Tibial nerve (tissue), 4 donors: ENCODE results near the gene CFAP20DC. TPM values are rescaled to one million over a fixed set of nuclear protein-coding genes. Genes with fewer than 3 reads are reported as not detected.

Source experiments
- DNase-seq, 2 donors: peaks; one replicate each; pipeline ENCODE4 v3.0.0-alpha.2; 2019; ENCODE audit warnings: low spot score in 2 of 2
- H3K27ac ChIP-seq, 4 donors: fragments of 200-600 bp; sonication (generic) in 3 of 4; one replicate each; pipeline ENCODE4 v1.5.1; 2017 to 2019; ENCODE audit warnings: mild to moderate bottlenecking in 1 of 4
- H3K27me3 ChIP-seq, 2 donors: fragments of 200-600 bp; sonication (generic) in 1 of 2; one replicate each; pipeline versions ENCODE4 v1.5.1 to v1.6.0; 2017 to 2019
- H3K36me3 ChIP-seq, 3 donors: fragments of 200-600 bp; sonication (generic); one replicate each; pipeline ENCODE4 v1.5.1; 2018 to 2019
- H3K4me1 ChIP-seq, 4 donors: fragments of 200-600 bp; sonication (generic) in 3 of 4; one replicate each; pipeline ENCODE4 v1.5.1; 2017 to 2019
- H3K4me3 ChIP-seq, 4 donors: fragments of 200-600 bp; sonication (generic) in 3 of 4; one replicate each; pipeline ENCODE4 v1.5.1; 2017 to 2019; ENCODE audit warnings: mild to moderate bottlenecking in 1 of 4, moderate library complexity in 1 of 4
- H3K9me3 ChIP-seq, 4 donors: fragments of 200-600 bp; sonication (generic) in 3 of 4; one replicate each; pipeline ENCODE4 v1.5.1; 2017 to 2019
- EP300 ChIP-seq, 2 donors: sonication (generic); formaldehyde crosslinking; IDR thresholded peaks; one replicate each; pipeline ENCODE4 v1.6.1; 2017; ENCODE audit warnings: antibody characterized with exemption in 2 of 2, mild to moderate bottlenecking in 1 of 2
- POLR2A ChIP-seq, 2 donors: fragments of 450-650 bp; IDR thresholded peaks; one replicate each; pipeline ENCODE4 v1.6.1; 2017; ENCODE audit warnings: antibody characterized with exemption in 2 of 2, mild to moderate bottlenecking in 2 of 2, moderate library complexity in 2 of 2
- WGBS, 2 donors: methylation state at CpG; one replicate each; pipeline ENCODE4 v1.1.5; 2018; 5-methylcytosine and 5-hydroxymethylcytosine counted together
- total RNA-seq, 4 donors: library from RNA; depleted of rRNA; stranded (reverse); fragments of >200 nt; gene quantifications; one replicate each; pipeline ENCODE4 v1.1.0, GENCODE V29; 2016
- TF ChIP-seq, protein P1 (sequence below), 5 experiments: fragments of 200-600 bp in 3 of 5; fragments of 450-650 bp in 2 of 5; sonication (generic) in 3 of 5; IDR thresholded peaks; one replicate each; pipeline ENCODE4 v1.5.1; 2016 to 2019; ENCODE audit warnings: antibody characterized with exemption in 5 of 5, mild to moderate bottlenecking in 3 of 5, moderate library complexity in 2 of 5

Gene CFAP20DC
- total RNA-seq, 4 donors from 2014 or later = 1.3 to 2.0 (median 1.7) TPM

DNA sequence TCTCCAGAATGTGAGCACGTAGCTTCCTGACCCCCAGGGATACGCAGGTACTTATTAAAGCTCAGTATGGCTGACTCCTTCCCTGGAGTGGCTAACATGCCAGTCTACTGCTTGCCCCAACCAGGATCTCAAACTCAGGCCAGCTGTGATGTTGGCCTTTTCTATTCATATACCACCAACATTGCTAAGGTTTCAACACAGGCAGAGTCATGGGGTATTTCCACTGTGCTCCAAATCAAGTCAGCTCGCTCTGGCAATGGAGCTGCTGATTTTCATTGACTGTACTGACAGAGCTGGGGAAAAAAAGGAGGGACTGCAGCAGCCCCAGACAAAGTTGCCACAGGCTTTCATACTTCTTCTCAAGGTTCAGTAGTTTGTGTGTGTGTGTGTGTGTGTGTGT, 87.0 kb downstream of the CFAP20DC start:
- H3K4me1 ChIP-seq = no peaks in the 10 kb centered on the region
- no peaks in the 10 kb centered on the region for H3K9me3 ChIP-seq
- H3K27me3 ChIP-seq = no peaks in the 10 kb centered on the region
- DNase-seq = no peak
- H3K4me3 ChIP-seq = no peak overlapping the region
- 95 to 96% methylated on average over 3 of the region's 3 CpGs for WGBS, 2 donors
- no peak overlapping the region for H3K27ac ChIP-seq
- TF ChIP-seq, protein P1, sequence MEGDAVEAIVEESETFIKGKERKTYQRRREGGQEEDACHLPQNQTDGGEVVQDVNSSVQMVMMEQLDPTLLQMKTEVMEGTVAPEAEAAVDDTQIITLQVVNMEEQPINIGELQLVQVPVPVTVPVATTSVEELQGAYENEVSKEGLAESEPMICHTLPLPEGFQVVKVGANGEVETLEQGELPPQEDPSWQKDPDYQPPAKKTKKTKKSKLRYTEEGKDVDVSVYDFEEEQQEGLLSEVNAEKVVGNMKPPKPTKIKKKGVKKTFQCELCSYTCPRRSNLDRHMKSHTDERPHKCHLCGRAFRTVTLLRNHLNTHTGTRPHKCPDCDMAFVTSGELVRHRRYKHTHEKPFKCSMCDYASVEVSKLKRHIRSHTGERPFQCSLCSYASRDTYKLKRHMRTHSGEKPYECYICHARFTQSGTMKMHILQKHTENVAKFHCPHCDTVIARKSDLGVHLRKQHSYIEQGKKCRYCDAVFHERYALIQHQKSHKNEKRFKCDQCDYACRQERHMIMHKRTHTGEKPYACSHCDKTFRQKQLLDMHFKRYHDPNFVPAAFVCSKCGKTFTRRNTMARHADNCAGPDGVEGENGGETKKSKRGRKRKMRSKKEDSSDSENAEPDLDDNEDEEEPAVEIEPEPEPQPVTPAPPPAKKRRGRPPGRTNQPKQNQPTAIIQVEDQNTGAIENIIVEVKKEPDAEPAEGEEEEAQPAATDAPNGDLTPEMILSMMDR (IDR thresholded peaks at IDR 0.05) = no peak
- TF ChIP-seq EP300 (IDR thresholded peaks at IDR 0.05) (no peak), POLR2A (IDR thresholded peaks at IDR 0.05) (no peak)
- H3K36me3 ChIP-seq = no peaks in the 10 kb centered on the region

DNA sequence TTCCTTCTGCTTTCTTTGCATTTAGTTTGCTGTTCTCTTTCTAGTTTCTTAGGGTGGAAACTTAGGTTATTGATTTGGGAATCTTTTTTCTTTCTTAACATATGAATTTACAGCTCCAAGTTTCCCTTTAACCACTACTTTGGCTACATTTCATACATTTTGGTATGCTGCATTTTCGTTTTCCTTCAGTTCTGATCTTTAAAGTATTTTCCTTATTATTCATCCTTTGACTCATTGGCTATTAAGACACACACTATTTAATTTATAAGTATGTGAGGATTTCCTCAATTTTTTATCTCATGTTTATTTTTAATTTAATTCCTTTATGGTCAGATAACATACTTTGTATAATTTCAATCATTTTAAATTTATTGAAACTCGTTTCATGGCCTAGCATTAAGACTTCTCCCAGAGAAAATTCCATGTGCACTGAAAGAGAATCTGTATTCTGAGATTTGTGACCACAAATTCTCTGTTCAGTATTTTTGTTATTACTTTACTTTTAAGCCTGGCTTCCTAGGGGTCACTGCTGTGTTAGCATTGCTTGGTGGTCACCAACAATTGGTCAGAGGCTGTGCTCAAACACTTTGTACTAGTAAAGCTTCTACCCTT, 87.7 kb downstream of the CFAP20DC start:
- TF ChIP-seq EP300 (IDR thresholded peaks at IDR 0.05) = no peak
- TF ChIP-seq POLR2A (IDR thresholded peaks at IDR 0.05) = no peak
- TF ChIP-seq, protein P1 (IDR thresholded peaks at IDR 0.05) = no peak
- 71% methylated on average over 2 of the region's 2 CpGs for WGBS, 2 donors
- H3K27ac ChIP-seq = no peak overlapping the region
- H3K36me3 ChIP-seq = no peaks in the 10 kb centered on the region
- no peaks in the 10 kb centered on the region for H3K4me1 ChIP-seq
- H3K27me3 ChIP-seq = no peaks in the 10 kb centered on the region
- no peak overlapping the region for H3K4me3 ChIP-seq
- DNase-seq = no peak
- no peaks in the 10 kb centered on the region for H3K9me3 ChIP-seq

DNA sequence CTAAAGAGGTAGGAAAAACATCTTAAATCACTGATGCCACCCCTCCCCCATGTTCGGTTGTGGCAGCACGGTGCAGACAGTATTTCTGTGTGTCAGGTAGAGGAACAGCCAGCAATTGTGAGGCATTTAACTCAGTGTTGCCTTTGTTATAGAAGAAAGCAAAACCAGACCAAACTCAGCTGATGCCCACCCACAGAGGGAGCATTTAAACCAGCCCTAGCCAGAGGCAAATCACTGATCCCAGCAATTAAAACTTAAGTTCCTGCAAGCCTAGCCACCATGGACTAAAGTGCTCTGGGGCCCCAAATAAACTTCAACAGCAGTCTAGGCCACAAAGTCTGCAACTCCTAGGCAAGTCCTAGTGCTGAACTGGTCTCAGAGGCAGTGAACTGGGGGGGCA, 94.5 kb downstream of the CFAP20DC start:
- H3K36me3 ChIP-seq = no peaks in the 10 kb centered on the region
- no peak for TF ChIP-seq POLR2A (IDR thresholded peaks at IDR 0.05)
- TF ChIP-seq, protein P1 (IDR thresholded peaks at IDR 0.05) = no peak
- H3K4me1 ChIP-seq = no peaks in the 10 kb centered on the region
- H3K27me3 ChIP-seq = no peaks in the 10 kb centered on the region
- DNase-seq = no peak
- no peaks in the 10 kb centered on the region for H3K9me3 ChIP-seq
- H3K4me3 ChIP-seq = no peak overlapping the region
- 11 to 25% methylated on average over 2 of the region's 2 CpGs for WGBS, 2 donors
- H3K27ac ChIP-seq = no peak overlapping the region

DNA sequence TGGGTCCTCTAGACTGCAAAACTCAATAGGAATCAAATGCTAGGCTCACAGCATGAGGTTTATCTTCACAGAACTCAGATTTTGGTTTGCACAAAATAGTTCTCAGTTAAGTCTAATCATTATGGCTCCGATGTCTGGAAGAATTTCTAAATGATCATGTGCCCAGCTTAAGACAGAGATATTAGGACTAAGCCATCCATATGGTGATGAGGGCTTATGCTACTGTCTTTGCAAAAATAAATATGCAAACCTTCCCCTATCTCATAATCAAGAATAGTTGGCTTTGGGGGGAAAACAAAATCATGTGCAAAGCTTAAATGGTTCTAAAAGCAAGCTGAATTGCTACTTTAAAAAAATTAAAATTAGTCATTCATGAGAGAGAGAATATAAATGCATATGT, 96.5 kb downstream of the CFAP20DC start:
- H3K9me3 ChIP-seq = no peaks in the 10 kb centered on the region
- WGBS, 2 donors = 82 to 87% methylated on average over 1 of the region's 1 CpG
- no peaks in the 10 kb centered on the region for H3K27me3 ChIP-seq
- no peak overlapping the region for H3K27ac ChIP-seq
- no peaks in the 10 kb centered on the region for H3K4me1 ChIP-seq
- H3K36me3 ChIP-seq = no peaks in the 10 kb centered on the region
- H3K4me3 ChIP-seq = no peak overlapping the region
- no peak for TF ChIP-seq POLR2A (IDR thresholded peaks at IDR 0.05)
- TF ChIP-seq, protein P1 (IDR thresholded peaks at IDR 0.05) = no peak
- no peak for TF ChIP-seq EP300 (IDR thresholded peaks at IDR 0.05)
- no peak for DNase-seq

DNA sequence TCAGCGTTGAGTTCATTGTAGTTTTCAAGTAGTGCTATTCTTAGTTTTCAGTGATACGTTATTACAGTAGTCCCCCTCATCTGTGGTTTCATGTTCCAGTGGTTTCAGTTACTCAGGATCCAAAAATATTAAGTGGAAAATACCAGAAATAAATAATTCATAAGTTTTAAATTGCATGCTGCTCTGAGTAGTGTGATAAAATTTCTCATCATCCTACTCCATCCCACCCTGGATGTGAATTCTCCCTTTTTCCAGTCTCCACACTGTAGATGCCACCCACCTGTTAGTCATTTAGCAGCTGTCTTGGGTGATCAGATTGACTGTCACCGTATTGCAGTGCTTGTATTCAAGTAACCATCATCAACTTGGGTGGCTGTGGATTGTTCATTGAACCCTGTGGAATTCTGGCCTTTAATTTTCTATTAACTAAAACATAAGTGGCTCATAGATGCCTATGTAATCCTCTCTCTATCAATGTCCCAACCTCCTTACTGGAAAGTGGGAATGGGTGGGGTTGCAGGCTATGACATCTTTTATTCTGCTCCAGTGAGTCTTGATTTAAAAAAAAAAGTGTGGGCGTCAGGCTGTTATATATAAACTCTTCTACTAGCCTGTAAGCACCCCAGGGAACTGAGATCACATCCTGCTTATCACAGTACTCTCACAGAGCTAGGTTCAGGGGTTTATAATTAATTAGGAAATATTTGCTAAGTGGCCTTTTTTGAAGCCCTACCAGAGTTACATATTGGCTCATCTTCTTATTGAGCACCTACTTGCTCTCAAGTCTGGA, 97.5 kb downstream of the CFAP20DC start:
- H3K27me3 ChIP-seq = no peaks in the 10 kb centered on the region
- H3K4me3 ChIP-seq = no peak overlapping the region
- H3K9me3 ChIP-seq = no peaks in the 10 kb centered on the region
- no peak for DNase-seq
- no peak overlapping the region for H3K27ac ChIP-seq
- H3K36me3 ChIP-seq = no peaks in the 10 kb centered on the region
- TF ChIP-seq, protein P1 (IDR thresholded peaks at IDR 0.05) = no peak
- no peak for TF ChIP-seq EP300 (IDR thresholded peaks at IDR 0.05)
- TF ChIP-seq POLR2A (IDR thresholded peaks at IDR 0.05) = no peak
- WGBS, 2 donors = 66 to 69% methylated on average over 4 of the region's 4 CpGs
- no peaks in the 10 kb centered on the region for H3K4me1 ChIP-seq
